H1 (cell line): Measurements from ENCODE around the gene TTC33. TPM values are rescaled to one million over a fixed set of nuclear protein-coding genes. Genes with fewer than 3 reads are reported as not detected.

Experiments
- CTCF ChIA-PET: fragments of 300-600 bp; sonication (Branson Sonifier 250); formaldehyde crosslinking; loops from one replicate; lab custom pipeline; 2021; ENCODE audit not compliant: partially characterized antibody; lab: Charles Lee
- POLR2A ChIA-PET: fragments of 300-600 bp; sonication (Branson Sonifier 250); formaldehyde crosslinking; loops from one replicate; lab custom pipeline; 2021; ENCODE audit warnings: inconsistent platforms; ENCODE audit not compliant: partially characterized antibody; lab: Charles Lee
- DNase-seq, 2 experiments: peaks; one replicate each; pipeline versions ENCODE4 v3.0.0 to v3.0.0-alpha.2; 2010 to 2022; ENCODE audit warnings: low spot score in 2 of 2, low read depth in 1 of 2, mixed read lengths in 1 of 2
- FAIRE-seq: peaks from 2 replicates; lab custom pipeline; 2011; peaks lifted over from hg19 to GRCh38; lab: Jason Lieb, UNC
- H2AFZ ChIP-seq: 2 replicates; pipeline ENCODE4 v1.8.1; 2012; ENCODE audit warnings: low read length, inconsistent platforms
- H2AK5ac ChIP-seq: 2 replicates; pipeline ENCODE4 v1.6.1; 2013; ENCODE audit warnings: low read depth, low read length
- H2BK120ac ChIP-seq: replicated peaks from 2 replicates; pipeline ENCODE3; 2013; ENCODE audit warnings: low read depth, low read length, inconsistent platforms
- H2BK12ac ChIP-seq: 2 replicates; pipeline ENCODE4 v1.6.1; 2013; ENCODE audit warnings: low read depth, low read length
- H2BK15ac ChIP-seq: 2 replicates; pipeline ENCODE4 v1.6.1; 2013; ENCODE audit warnings: low read length
- H2BK20ac ChIP-seq: 2 replicates; pipeline ENCODE4 v1.6.1; 2013; ENCODE audit warnings: low read length
- H2BK5ac ChIP-seq: 2 replicates; pipeline ENCODE4 v1.6.1; 2013; ENCODE audit warnings: low read depth, low read length
- H3K14ac ChIP-seq: 2 replicates; pipeline ENCODE4 v1.6.1; 2013; ENCODE audit warnings: inconsistent platforms; ENCODE audit not compliant: insufficient read length
- H3K18ac ChIP-seq: 2 replicates; pipeline ENCODE4 v1.6.1; 2013; ENCODE audit warnings: low read length; ENCODE audit errors: extremely low read depth
- H3K23ac ChIP-seq: 2 replicates; pipeline ENCODE4 v1.6.1; 2013; ENCODE audit warnings: inconsistent platforms; ENCODE audit not compliant: insufficient read length
- H3K23me2 ChIP-seq: 2 replicates; pipeline ENCODE4 v1.6.1; 2013; ENCODE audit warnings: low read depth, low read length
- H3K27ac ChIP-seq: 2 replicates; pipeline ENCODE4 v1.6.1; 2011; ENCODE audit warnings: low read depth, low read length, inconsistent platforms
- H3K27me3 ChIP-seq, 4 experiments: replicated peaks in 1 of 4; 1 replicate in 1 of 4; 2 replicates in 3 of 4; pipeline versions ENCODE4 v1.6.1 to v1.8.1; 2011 to 2013; ENCODE audit warnings: low read length in 3 of 4, mild to moderate bottlenecking in 3 of 4, inconsistent platforms in 2 of 4, mixed read lengths in 2 of 4, moderate library complexity in 1 of 4; ENCODE audit not compliant: control insufficient read depth in 3 of 4, insufficient read depth in 3 of 4; ENCODE audit errors: extremely low read depth in 1 of 4
- H3K36me3 ChIP-seq, 4 experiments: 2 replicates each; pipeline versions ENCODE4 v1.6.1 to v1.8.1; 2011 to 2013; ENCODE audit warnings: mild to moderate bottlenecking in 4 of 4, low read length in 3 of 4, moderate library complexity in 2 of 4, control low read depth in 1 of 4, inconsistent platforms in 1 of 4; ENCODE audit not compliant: insufficient read depth in 4 of 4, control insufficient read depth in 2 of 4
- H3K4ac ChIP-seq: replicated peaks from 2 replicates; pipeline ENCODE3; 2013; ENCODE audit warnings: low read length, low read depth, mixed read lengths, inconsistent platforms; ENCODE audit not compliant: insufficient read length
- H3K4me1 ChIP-seq, 4 experiments: replicated peaks in 1 of 4; 1 replicate in 1 of 4; 2 replicates in 3 of 4; pipeline versions ENCODE4 v1.6.1 to v1.8.1; 2011 to 2013; ENCODE audit warnings: low read length in 3 of 4, inconsistent platforms in 2 of 4, mixed read lengths in 1 of 4; ENCODE audit not compliant: insufficient read depth in 4 of 4, control insufficient read depth in 3 of 4
- H3K4me2 ChIP-seq, 2 experiments: 2 replicates each; pipeline versions ENCODE4 v1.6.1 to v1.8.1; 2011 to 2013; ENCODE audit warnings: low read depth in 2 of 2, low read length in 2 of 2, control low read depth in 1 of 2, inconsistent platforms in 1 of 2, mild to moderate bottlenecking in 1 of 2; ENCODE audit not compliant: insufficient read depth in 1 of 2
- H3K4me3 ChIP-seq, 4 experiments: fragments of 200-600, 300-600 bp in 1 of 4; sonication (generic), shearing (Covaris generic), sonication (Bioruptor Twin) in 1 of 4; 2 replicates each; pipeline versions ENCODE4 v1.5.1 to v1.8.1; 2011 to 2016; ENCODE audit warnings: low read length in 4 of 4, low read depth in 3 of 4, control low read depth in 2 of 4, inconsistent platforms in 2 of 4, mild to moderate bottlenecking in 2 of 4, mixed read lengths in 1 of 4, moderate library complexity in 1 of 4; ENCODE audit not compliant: insufficient read depth in 2 of 4; ENCODE audit errors: extremely low read depth in 1 of 4
- H3K56ac ChIP-seq: replicated peaks from 2 replicates; pipeline ENCODE3; 2013; ENCODE audit warnings: low read depth, mild to moderate bottlenecking, mixed read lengths, low read length, inconsistent platforms; ENCODE audit not compliant: insufficient read length
- H3K79me1 ChIP-seq: 2 replicates; pipeline ENCODE4 v1.6.1; 2013; ENCODE audit warnings: low read depth, low read length, control low read depth
- H3K79me2 ChIP-seq, 2 experiments: 2 replicates each; pipeline versions ENCODE4 v1.6.1 to v1.8.1; 2012 to 2013; ENCODE audit warnings: low read length in 2 of 2, mild to moderate bottlenecking in 2 of 2, inconsistent platforms in 1 of 2; ENCODE audit not compliant: insufficient read depth in 2 of 2, control insufficient read depth in 1 of 2
- H3K9ac ChIP-seq, 4 experiments: replicated peaks in 1 of 4; 1 replicate in 1 of 4; 2 replicates in 3 of 4; pipeline versions ENCODE4 v1.6.1 to v1.8.1; 2011 to 2013; ENCODE audit warnings: low read depth in 3 of 4, low read length in 3 of 4, control low read depth in 2 of 4, mild to moderate bottlenecking in 2 of 4, moderate library complexity in 2 of 4, inconsistent platforms in 1 of 4; ENCODE audit errors: extremely low read depth in 1 of 4
- H3K9me3 ChIP-seq, 2 experiments: 2 replicates each; pipeline versions ENCODE4 v1.6.1 to v1.8.1; 2012 to 2013; ENCODE audit warnings: mild to moderate bottlenecking in 2 of 2, moderate library complexity in 2 of 2, control low read depth in 1 of 2, inconsistent platforms in 1 of 2, low read depth in 1 of 2, low read length in 1 of 2, mixed read lengths in 1 of 2; ENCODE audit not compliant: insufficient read depth in 2 of 2
- H4K20me1 ChIP-seq, 2 experiments: replicated peaks in 1 of 2; 2 replicates each; pipeline versions ENCODE3 to v1.8.1; 2011 to 2013; ENCODE audit warnings: inconsistent platforms in 2 of 2, low read length in 2 of 2, mild to moderate bottlenecking in 1 of 2; ENCODE audit not compliant: insufficient read depth in 2 of 2, control insufficient read depth in 1 of 2
- H4K5ac ChIP-seq: 2 replicates; pipeline ENCODE4 v1.6.1; 2013; ENCODE audit warnings: low read length, low read depth, mixed read lengths, inconsistent platforms; ENCODE audit not compliant: insufficient read length
- H4K8ac ChIP-seq: 2 replicates; pipeline ENCODE4 v1.8.0; 2013; ENCODE audit warnings: mild to moderate bottlenecking, moderate library complexity, low read length, inconsistent platforms; ENCODE audit not compliant: insufficient read depth; ENCODE audit errors: extremely low read depth
- H4K91ac ChIP-seq: replicated peaks from 2 replicates; pipeline ENCODE3; 2013; ENCODE audit warnings: low read length, mixed read lengths, inconsistent platforms; ENCODE audit not compliant: insufficient read length
- SP2 ChIP-seq: IDR thresholded peaks from 2 replicates; pipeline ENCODE4 v1.6.1; 2012; ENCODE audit warnings: mild to moderate bottlenecking, low read length, inconsistent platforms
- whole genome bisulfite sequencing, 2 experiments: shearing (Covaris generic) in 1 of 2; methylation state at CpG; one replicate each; pipeline versions ENCODE4 v1.1.6 to v1.1.7; 2013 to 2015; ENCODE audit warnings: low lambda C conversion rate in 2 of 2, mixed read lengths in 2 of 2, inconsistent platforms in 1 of 2, low coverage in 1 of 2, missing lambda C conversion rate in 1 of 2; ENCODE audit not compliant: insufficient replicate concordance in 2 of 2, insufficient coverage in 1 of 2, insufficient read length in 1 of 2; ENCODE audit errors: extremely low coverage in 1 of 2, missing lambda C conversion rate in 1 of 2; 5-methylcytosine and 5-hydroxymethylcytosine counted together
- polyA plus RNA-seq, 7 experiments: library from polyadenylated mRNA; depleted of rRNA in 3 of 7; stranded (reverse) in 5 of 7; unstranded in 2 of 7; fragments of >200 nt in 5 of 7; fragments of 200-250 nt in 2 of 7; gene quantifications; 1 replicate in 5 of 7; 2 replicates in 1 of 7; 4 replicates in 1 of 7; pipeline versions ENCODE4 v1.2.1 to v1.2.3, GENCODE V29; 2011 to 2013; ENCODE audit warnings: missing spikeins in 2 of 7, mixed read lengths in 2 of 7
- total RNA-seq: library from RNA; stranded (reverse); fragmentation: NEBNext Ultra II Directional; extraction: Animal tissue kit (Norgen Biotek cat#: 25700); gene quantifications from 2 replicates; pipeline ENCODE4 v1.2.1, GENCODE V29; 2021

TTC33 gene
- total and polyA plus RNA-seq, 2 of the 8 experiments (the other 6 are each of a cell fraction or from before 2014, with no cell fraction given): 1.2 to 12.6 TPM

DNA sequence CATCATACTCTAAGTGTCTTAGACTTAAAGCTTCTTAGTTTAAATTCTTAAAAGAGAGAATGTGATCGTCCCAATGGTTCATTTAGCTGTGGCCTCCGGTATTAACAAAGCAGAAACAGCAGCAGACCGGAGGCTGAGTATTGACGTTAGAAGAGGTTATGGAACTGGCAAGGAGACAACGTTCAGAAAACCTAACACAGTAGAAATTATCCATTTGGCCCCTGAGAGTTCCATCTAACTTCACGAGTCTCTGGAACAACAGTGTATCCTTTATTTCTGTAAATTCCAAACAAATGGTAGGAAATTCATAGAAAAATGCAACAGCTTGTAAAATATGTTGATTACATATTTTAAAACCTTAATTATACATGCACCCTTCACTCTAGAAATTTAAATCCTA, 183.4 kb downstream of the TTC33 start:
- no peak overlapping the region for H2BK15ac ChIP-seq
- no peaks in the 10 kb centered on the region for H3K36me3 ChIP-seq
- H3K14ac ChIP-seq: no peak overlapping the region
- H4K8ac ChIP-seq: no peak overlapping the region
- no peaks in the 10 kb centered on the region for H3K27me3 ChIP-seq
- FAIRE-seq: no peak
- no peak overlapping the region for H4K91ac ChIP-seq
- H3K4me3 ChIP-seq: no peak overlapping the region
- no peak overlapping the region for H4K5ac ChIP-seq
- H2BK20ac ChIP-seq: no peak overlapping the region
- H4K20me1 ChIP-seq: no peaks in the 10 kb centered on the region
- DNase-seq: no peak
- no peak overlapping the region for H2AFZ ChIP-seq
- H2BK120ac ChIP-seq: no peak overlapping the region
- H3K9ac ChIP-seq: no peak overlapping the region
- H3K18ac ChIP-seq: no peak overlapping the region
- no peak overlapping the region for H3K4ac ChIP-seq
- H3K4me1 ChIP-seq: no peaks in the 10 kb centered on the region
- H3K56ac ChIP-seq: no peak overlapping the region
- WGBS, 2 experiments: 94% methylated on average over 6 of the region's 6 CpGs; no CpG with 5 or more reads in 1 of the 2 experiments
- CTCF ChIA-PET: no interaction called here
- H2BK5ac ChIP-seq: no peak overlapping the region
- no peaks in the 10 kb centered on the region for H3K79me1 ChIP-seq
- POLR2A ChIA-PET: no interaction called here
- H3K79me2 ChIP-seq: no peaks in the 10 kb centered on the region
- H3K23me2 ChIP-seq: no peaks in the 10 kb centered on the region
- no peak overlapping the region for H2AK5ac ChIP-seq
- H3K27ac ChIP-seq: no peak overlapping the region
- no peak overlapping the region for H3K4me2 ChIP-seq
- H2BK12ac ChIP-seq: no peak overlapping the region
- no peak overlapping the region for H3K23ac ChIP-seq
- H3K9me3 ChIP-seq: no peaks in the 10 kb centered on the region
- no peak for TF ChIP-seq SP2
